ENCODE measurements around the gene ADGRL2.
A peak's percentile ranks its signal among the peaks of the same experiment; 100 is the strongest.

ADGRL2 gene

GRCh38 chr1:81800695-81801650, at the start of gene ADGRL2:
ADGRL2 (plus strand) TSS chr1:81800934; CDS start chr1:81836985, 36,051 bp downstream.
- peak; percentile 68 for DNase-seq (ENCODE audit: low spot score)

- DNase-seq (ENCODE audit: low spot score), result no peak
These were observed 47.9 kb upstream of the ADGRL2 start for GRCh38 chr1:81752840-81753239.

GRCh38 chr1:81754424-81754823, 46.3 kb upstream of the ADGRL2 start:
- no peak for DNase-seq (ENCODE audit: low spot score)

GRCh38 chr1:81756872-81757271, 43.9 kb upstream of the ADGRL2 start:
- DNase-seq (ENCODE audit: low spot score), result no peak

- no peak for DNase-seq (ENCODE audit: low spot score)
These were observed 43.2 kb upstream of the ADGRL2 start for GRCh38 chr1:81757398-81758020.

- no peak for DNase-seq (ENCODE audit: low spot score)
These were observed 42.6 kb upstream of the ADGRL2 start for GRCh38 chr1:81758181-81758580.

- no peak for DNase-seq (ENCODE audit: low spot score)
These were observed 40.1 kb upstream of the ADGRL2 start for GRCh38 chr1:81760477-81761097.

- no peak for DNase-seq (ENCODE audit: low spot score)
These were observed 25.2 kb upstream of the ADGRL2 start for GRCh38 chr1:81775510-81775909.

- DNase-seq (ENCODE audit: low spot score), result no peak
These were observed 19.9 kb upstream of the ADGRL2 start for GRCh38 chr1:81780705-81781454.

GRCh38 chr1:81781749-81782148, 19.0 kb upstream of the ADGRL2 start:
- DNase-seq (ENCODE audit: low spot score), result peak; percentile 9

GRCh38 chr1:81792184-81792583, 8.6 kb upstream of the ADGRL2 start:
- DNase-seq (ENCODE audit: low spot score), result no peak

- no peak for DNase-seq (ENCODE audit: low spot score)
These were observed 3.0 kb upstream of the ADGRL2 start for GRCh38 chr1:81797701-81798100.

- peak; percentile 74 for DNase-seq (ENCODE audit: low spot score)
These were observed 617 bp upstream of the ADGRL2 start for GRCh38 chr1:81799939-81800694.

- peak; percentile 31 for DNase-seq (ENCODE audit: low spot score)
These were observed 1.1 kb downstream of the ADGRL2 start for GRCh38 chr1:81801651-81802456.

- no peak for DNase-seq (ENCODE audit: low spot score)
These were observed 1.6 kb downstream of the ADGRL2 start for GRCh38 chr1:81802457-81802706.

- DNase-seq (ENCODE audit: low spot score), result peak; percentile 36
These were observed 2.1 kb downstream of the ADGRL2 start for GRCh38 chr1:81802707-81803430.

- peak; percentile 12 for DNase-seq (ENCODE audit: low spot score)
These were observed 2.8 kb downstream of the ADGRL2 start for GRCh38 chr1:81803431-81804110.

GRCh38 chr1:81804312-81804711, 3.6 kb downstream of the ADGRL2 start:
- no peak for DNase-seq (ENCODE audit: low spot score)

All from iPS-NIHi11 (cell line).